WTC11 (cell line): ENCODE measurements around the gene SCG5. TPM values are rescaled to one million over a fixed set of nuclear protein-coding genes. Genes with fewer than 3 reads are reported as not detected.

Experiments
- ATAC-seq: fragments of 200-7000 bp; cut with Tn5 transposase; 2 replicates; pipeline ENCODE4 v1.10.0; 2021; ENCODE audit warnings: mild to moderate bottlenecking, moderate library complexity
- CTCF ChIA-PET: fragments of 300-600 bp; sonication (Branson Sonifier 250); formaldehyde crosslinking; loops from one replicate; lab custom pipeline; 2021; ENCODE audit warnings: antibody characterized with exemption; lab: Charles Lee
- POLR2A ChIA-PET: fragments of 350-600 bp; sonication (Branson Sonifier 250); formaldehyde crosslinking; loops from one replicate; lab custom pipeline; 2021; ENCODE audit warnings: antibody characterized with exemption; lab: Charles Lee
- DNase-seq: peaks from one replicate; pipeline ENCODE4 v3.0.0; 2021; ENCODE audit warnings: low spot score
- H3K27ac Mint-ChIP-seq: 2 replicates; pipeline ENCODE4 v1.8.0; 2021; ENCODE audit warnings: mixed read lengths
- H3K27me3 Mint-ChIP-seq: 2 replicates; pipeline ENCODE4 v1.8.0; 2021; ENCODE audit warnings: low read depth, mild to moderate bottlenecking, moderate library complexity, mixed read lengths
- H3K36me3 Mint-ChIP-seq: 2 replicates; pipeline ENCODE4 v1.8.0; 2021; ENCODE audit warnings: mixed read lengths
- H3K4me1 Mint-ChIP-seq: 2 replicates; pipeline ENCODE4 v1.8.0; 2022; ENCODE audit warnings: mixed read lengths
- H3K4me3 Mint-ChIP-seq: 2 replicates; pipeline ENCODE4 v1.8.0; 2021; ENCODE audit warnings: mild to moderate bottlenecking, moderate library complexity, mixed read lengths
- H3K9me3 Mint-ChIP-seq: 2 replicates; pipeline ENCODE4 v1.8.0; 2021; ENCODE audit warnings: mixed read lengths
- CREM ChIP-seq: sonication (generic); formaldehyde crosslinking; IDR thresholded peaks from 2 replicates; pipeline ENCODE4 v1.8.1; 2022; ENCODE audit warnings: mild to moderate bottlenecking, missing genetic modification reagents, moderate library complexity
- GABPB1 ChIP-seq: sonication (generic); formaldehyde crosslinking; IDR thresholded peaks from 2 replicates; pipeline ENCODE4 v1.8.1; 2023; ENCODE audit warnings: mild to moderate bottlenecking, missing genetic modification reagents
- IRF2 ChIP-seq: sonication (generic); formaldehyde crosslinking; IDR thresholded peaks from 2 replicates; pipeline ENCODE4 v1.8.0; 2022; ENCODE audit warnings: low read depth, missing genetic modification reagents, borderline replicate concordance
- JUN ChIP-seq: sonication (generic); formaldehyde crosslinking; IDR thresholded peaks from 2 replicates; pipeline ENCODE4 v1.8.0; 2023; ENCODE audit warnings: mild to moderate bottlenecking, missing genetic modification reagents
- KAT7 ChIP-seq: sonication (generic); formaldehyde crosslinking; IDR thresholded peaks from 2 replicates; pipeline ENCODE4 v1.8.1; 2023; ENCODE audit warnings: missing genetic modification reagents, mild to moderate bottlenecking, borderline replicate concordance
- MYBL2 ChIP-seq: sonication (generic); formaldehyde crosslinking; IDR thresholded peaks from 2 replicates; pipeline ENCODE4 v1.8.1; 2023; ENCODE audit warnings: mild to moderate bottlenecking, moderate library complexity, missing genetic modification reagents
- PRRX2 ChIP-seq: fragments of 250-450 bp; sonication (Bioruptor Pico); IDR thresholded peaks from 2 replicates; pipeline ENCODE4 v1.8.0; 2021; ENCODE audit warnings: mild to moderate bottlenecking
- TP53 ChIP-seq: sonication (generic); formaldehyde crosslinking; IDR thresholded peaks from 2 replicates; pipeline ENCODE4 v1.8.1; 2023; ENCODE audit warnings: mild to moderate bottlenecking, missing genetic modification reagents
- ZNF396 ChIP-seq: fragments of 250-450 bp; sonication (Bioruptor Pico); IDR thresholded peaks from 2 replicates; pipeline ENCODE4 v1.8.0; 2021; ENCODE audit warnings: mild to moderate bottlenecking, moderate library complexity, borderline replicate concordance
- ZNF416 ChIP-seq: fragments of 250-450 bp; sonication (Bioruptor Pico); IDR thresholded peaks from 2 replicates; pipeline ENCODE4 v1.9.0; 2021; ENCODE audit warnings: mild to moderate bottlenecking, inconsistent platforms
- total RNA-seq: library from RNA; stranded (reverse); gene quantifications from 3 replicates; pipeline ENCODE4 v1.2.3, GENCODE V29; 2021
- TF ChIP-seq, protein P1 (sequence below): sonication (generic); formaldehyde crosslinking; IDR thresholded peaks from 2 replicates; pipeline ENCODE4 v1.8.0; 2023; ENCODE audit warnings: missing genetic modification reagents, mild to moderate bottlenecking, borderline replicate concordance
- TF ChIP-seq, protein P2 (sequence below): fragments of 200-600 bp; IDR thresholded peaks from 2 replicates; pipeline ENCODE4 v1.8.0; 2022; ENCODE audit warnings: antibody characterized with exemption
- TF ChIP-seq, protein P3 (sequence below): sonication (generic); formaldehyde crosslinking; IDR thresholded peaks from 2 replicates; pipeline ENCODE4 v1.8.0; 2022; ENCODE audit warnings: missing genetic modification reagents
- TF ChIP-seq, protein P4 (sequence below): sonication (generic); formaldehyde crosslinking; IDR thresholded peaks from 2 replicates; pipeline ENCODE4 v1.8.1; 2022; ENCODE audit warnings: mild to moderate bottlenecking, moderate library complexity, missing genetic modification reagents
- TF ChIP-seq, protein P5 (sequence below): sonication (generic); formaldehyde crosslinking; IDR thresholded peaks from 2 replicates; pipeline ENCODE4 v1.8.0; 2023; ENCODE audit warnings: mild to moderate bottlenecking, missing genetic modification reagents
- TF ChIP-seq, protein P6 (sequence below): sonication (generic); formaldehyde crosslinking; conservative IDR thresholded peaks from 2 replicates; pipeline ENCODE4 v1.8.1; 2022; ENCODE audit warnings: mild to moderate bottlenecking, missing genetic modification reagents
- TF ChIP-seq, protein P7 (sequence below): sonication (generic); formaldehyde crosslinking; IDR thresholded peaks from 2 replicates; pipeline ENCODE4 v1.8.0; 2022; ENCODE audit warnings: mild to moderate bottlenecking, missing genetic modification reagents

The SCG5 gene
- total RNA-seq, 1 experiment from 2014 or later: 14.2 TPM

DNA sequence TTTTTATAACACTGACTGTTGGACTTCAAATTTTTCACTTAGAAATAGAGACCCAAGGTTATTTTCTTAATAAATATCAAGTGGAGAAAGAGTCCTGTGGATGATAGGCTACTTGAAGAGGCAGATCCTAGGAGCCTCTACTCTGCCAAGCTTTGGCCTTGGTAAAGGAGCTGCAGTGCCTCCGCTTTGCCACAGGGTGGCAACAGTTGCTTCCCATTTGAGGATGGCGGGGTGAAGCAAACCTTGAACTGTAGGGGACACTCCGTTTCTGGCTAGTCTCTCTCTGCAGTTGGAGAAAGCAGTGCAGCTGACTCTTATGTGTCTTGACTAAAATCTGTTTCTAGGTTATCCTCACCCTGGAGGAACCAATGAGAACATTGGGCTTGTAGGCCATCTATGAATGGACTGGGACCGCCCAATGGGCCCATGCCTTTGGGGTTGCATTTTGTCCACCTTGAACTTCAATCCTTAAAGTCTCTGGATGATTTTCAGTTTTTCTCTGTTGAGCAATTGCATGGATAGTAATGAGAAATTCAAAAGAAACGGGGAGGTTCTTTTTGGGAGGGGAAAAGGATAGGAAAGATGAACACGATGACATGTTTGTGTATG, 9.8 kb downstream of the SCG5 start:
- H3K4me1 Mint-ChIP-seq: peaks cover 29% of the 10 kb centered on the region
- peaks cover 4% of the 10 kb centered on the region; the same call in 1 of the 2 replicates for H3K36me3 Mint-ChIP-seq
- no peak overlapping the region for H3K27ac Mint-ChIP-seq
- TF ChIP-seq, protein P1, sequence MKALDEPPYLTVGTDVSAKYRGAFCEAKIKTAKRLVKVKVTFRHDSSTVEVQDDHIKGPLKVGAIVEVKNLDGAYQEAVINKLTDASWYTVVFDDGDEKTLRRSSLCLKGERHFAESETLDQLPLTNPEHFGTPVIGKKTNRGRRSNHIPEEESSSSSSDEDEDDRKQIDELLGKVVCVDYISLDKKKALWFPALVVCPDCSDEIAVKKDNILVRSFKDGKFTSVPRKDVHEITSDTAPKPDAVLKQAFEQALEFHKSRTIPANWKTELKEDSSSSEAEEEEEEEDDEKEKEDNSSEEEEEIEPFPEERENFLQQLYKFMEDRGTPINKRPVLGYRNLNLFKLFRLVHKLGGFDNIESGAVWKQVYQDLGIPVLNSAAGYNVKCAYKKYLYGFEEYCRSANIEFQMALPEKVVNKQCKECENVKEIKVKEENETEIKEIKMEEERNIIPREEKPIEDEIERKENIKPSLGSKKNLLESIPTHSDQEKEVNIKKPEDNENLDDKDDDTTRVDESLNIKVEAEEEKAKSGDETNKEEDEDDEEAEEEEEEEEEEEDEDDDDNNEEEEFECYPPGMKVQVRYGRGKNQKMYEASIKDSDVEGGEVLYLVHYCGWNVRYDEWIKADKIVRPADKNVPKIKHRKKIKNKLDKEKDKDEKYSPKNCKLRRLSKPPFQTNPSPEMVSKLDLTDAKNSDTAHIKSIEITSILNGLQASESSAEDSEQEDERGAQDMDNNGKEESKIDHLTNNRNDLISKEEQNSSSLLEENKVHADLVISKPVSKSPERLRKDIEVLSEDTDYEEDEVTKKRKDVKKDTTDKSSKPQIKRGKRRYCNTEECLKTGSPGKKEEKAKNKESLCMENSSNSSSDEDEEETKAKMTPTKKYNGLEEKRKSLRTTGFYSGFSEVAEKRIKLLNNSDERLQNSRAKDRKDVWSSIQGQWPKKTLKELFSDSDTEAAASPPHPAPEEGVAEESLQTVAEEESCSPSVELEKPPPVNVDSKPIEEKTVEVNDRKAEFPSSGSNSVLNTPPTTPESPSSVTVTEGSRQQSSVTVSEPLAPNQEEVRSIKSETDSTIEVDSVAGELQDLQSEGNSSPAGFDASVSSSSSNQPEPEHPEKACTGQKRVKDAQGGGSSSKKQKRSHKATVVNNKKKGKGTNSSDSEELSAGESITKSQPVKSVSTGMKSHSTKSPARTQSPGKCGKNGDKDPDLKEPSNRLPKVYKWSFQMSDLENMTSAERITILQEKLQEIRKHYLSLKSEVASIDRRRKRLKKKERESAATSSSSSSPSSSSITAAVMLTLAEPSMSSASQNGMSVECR: no peak
- TF ChIP-seq, protein P2, sequence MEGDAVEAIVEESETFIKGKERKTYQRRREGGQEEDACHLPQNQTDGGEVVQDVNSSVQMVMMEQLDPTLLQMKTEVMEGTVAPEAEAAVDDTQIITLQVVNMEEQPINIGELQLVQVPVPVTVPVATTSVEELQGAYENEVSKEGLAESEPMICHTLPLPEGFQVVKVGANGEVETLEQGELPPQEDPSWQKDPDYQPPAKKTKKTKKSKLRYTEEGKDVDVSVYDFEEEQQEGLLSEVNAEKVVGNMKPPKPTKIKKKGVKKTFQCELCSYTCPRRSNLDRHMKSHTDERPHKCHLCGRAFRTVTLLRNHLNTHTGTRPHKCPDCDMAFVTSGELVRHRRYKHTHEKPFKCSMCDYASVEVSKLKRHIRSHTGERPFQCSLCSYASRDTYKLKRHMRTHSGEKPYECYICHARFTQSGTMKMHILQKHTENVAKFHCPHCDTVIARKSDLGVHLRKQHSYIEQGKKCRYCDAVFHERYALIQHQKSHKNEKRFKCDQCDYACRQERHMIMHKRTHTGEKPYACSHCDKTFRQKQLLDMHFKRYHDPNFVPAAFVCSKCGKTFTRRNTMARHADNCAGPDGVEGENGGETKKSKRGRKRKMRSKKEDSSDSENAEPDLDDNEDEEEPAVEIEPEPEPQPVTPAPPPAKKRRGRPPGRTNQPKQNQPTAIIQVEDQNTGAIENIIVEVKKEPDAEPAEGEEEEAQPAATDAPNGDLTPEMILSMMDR: peak; percentile 87
- TF ChIP-seq KAT7 (CRISPR knock-in tag) (no peak), MYBL2 (CRISPR knock-in tag) (no peak), GABPB1 (no peak)
- TF ChIP-seq, protein P3, sequence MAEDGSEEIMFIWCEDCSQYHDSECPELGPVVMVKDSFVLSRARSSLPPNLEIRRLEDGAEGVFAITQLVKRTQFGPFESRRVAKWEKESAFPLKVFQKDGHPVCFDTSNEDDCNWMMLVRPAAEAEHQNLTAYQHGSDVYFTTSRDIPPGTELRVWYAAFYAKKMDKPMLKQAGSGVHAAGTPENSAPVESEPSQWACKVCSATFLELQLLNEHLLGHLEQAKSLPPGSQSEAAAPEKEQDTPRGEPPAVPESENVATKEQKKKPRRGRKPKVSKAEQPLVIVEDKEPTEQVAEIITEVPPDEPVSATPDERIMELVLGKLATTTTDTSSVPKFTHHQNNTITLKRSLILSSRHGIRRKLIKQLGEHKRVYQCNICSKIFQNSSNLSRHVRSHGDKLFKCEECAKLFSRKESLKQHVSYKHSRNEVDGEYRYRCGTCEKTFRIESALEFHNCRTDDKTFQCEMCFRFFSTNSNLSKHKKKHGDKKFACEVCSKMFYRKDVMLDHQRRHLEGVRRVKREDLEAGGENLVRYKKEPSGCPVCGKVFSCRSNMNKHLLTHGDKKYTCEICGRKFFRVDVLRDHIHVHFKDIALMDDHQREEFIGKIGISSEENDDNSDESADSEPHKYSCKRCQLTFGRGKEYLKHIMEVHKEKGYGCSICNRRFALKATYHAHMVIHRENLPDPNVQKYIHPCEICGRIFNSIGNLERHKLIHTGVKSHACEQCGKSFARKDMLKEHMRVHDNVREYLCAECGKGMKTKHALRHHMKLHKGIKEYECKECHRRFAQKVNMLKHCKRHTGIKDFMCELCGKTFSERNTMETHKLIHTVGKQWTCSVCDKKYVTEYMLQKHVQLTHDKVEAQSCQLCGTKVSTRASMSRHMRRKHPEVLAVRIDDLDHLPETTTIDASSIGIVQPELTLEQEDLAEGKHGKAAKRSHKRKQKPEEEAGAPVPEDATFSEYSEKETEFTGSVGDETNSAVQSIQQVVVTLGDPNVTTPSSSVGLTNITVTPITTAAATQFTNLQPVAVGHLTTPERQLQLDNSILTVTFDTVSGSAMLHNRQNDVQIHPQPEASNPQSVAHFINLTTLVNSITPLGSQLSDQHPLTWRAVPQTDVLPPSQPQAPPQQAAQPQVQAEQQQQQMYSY: no peak
- ChIA-PET CTCF (interaction anchor here (0.6 to 3.3 kb wide), 22 partner anchors 9 to 543 kb away, joined by 3 to 35 read pairs (median 4); partner anchors contain the start of genes FMN1 and SCG5), POLR2A (no interaction called here)
- H3K9me3 Mint-ChIP-seq: no peaks in the 10 kb centered on the region
- DNase-seq: peak; percentile 70
- peak; percentile 89 for ATAC-seq
- no peaks in the 10 kb centered on the region for H3K27me3 Mint-ChIP-seq
- H3K4me3 Mint-ChIP-seq: no peak overlapping the region

DNA sequence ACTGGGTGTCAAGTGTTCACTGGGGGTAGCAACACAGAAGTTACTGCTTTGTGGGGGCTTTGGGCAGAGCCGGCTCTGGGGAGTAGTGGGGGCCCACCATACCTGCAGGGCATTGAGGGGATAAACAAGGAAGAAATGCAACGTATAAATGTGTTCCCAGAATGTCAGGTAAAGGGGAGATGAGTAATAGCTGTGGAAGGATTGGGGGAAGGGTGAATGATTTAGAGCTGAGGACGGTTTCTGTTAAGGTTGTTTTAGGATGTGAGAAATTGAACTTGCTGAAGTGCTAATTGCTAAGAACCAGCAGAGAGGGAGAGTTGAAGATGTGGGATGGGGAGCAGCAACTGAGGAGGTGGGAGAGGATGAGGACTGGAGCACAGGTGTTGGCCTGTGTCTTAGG, 10.7 kb downstream of the SCG5 start:
- Mint-ChIP-seq H3K4me3 (no peak overlapping the region), H3K27me3 (no peaks in the 10 kb centered on the region), H3K27ac (no peak overlapping the region), H3K4me1 (peaks cover 29% of the 10 kb centered on the region), H3K36me3 (peaks cover 4% of the 10 kb centered on the region; the same call in 1 of the 2 replicates), H3K9me3 (no peaks in the 10 kb centered on the region)
- POLR2A ChIA-PET: no interaction called here
- ATAC-seq (no peak), DNase-seq (no peak)
- CTCF ChIA-PET: interaction anchor here (0.7 to 2.5 kb wide), 4 partner anchors 11 to 341 kb away, joined by 3 to 17 read pairs (median 4); no protein-coding TSS in a partner anchor
- TF ChIP-seq, protein P4, sequence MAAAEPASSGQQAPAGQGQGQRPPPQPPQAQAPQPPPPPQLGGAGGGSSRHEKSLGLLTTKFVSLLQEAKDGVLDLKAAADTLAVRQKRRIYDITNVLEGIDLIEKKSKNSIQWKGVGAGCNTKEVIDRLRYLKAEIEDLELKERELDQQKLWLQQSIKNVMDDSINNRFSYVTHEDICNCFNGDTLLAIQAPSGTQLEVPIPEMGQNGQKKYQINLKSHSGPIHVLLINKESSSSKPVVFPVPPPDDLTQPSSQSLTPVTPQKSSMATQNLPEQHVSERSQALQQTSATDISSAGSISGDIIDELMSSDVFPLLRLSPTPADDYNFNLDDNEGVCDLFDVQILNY (CRISPR knock-in tag): no peak
- TF ChIP-seq ZNF396 (CRISPR knock-in tag): no peak
- TF ChIP-seq, protein P5, sequence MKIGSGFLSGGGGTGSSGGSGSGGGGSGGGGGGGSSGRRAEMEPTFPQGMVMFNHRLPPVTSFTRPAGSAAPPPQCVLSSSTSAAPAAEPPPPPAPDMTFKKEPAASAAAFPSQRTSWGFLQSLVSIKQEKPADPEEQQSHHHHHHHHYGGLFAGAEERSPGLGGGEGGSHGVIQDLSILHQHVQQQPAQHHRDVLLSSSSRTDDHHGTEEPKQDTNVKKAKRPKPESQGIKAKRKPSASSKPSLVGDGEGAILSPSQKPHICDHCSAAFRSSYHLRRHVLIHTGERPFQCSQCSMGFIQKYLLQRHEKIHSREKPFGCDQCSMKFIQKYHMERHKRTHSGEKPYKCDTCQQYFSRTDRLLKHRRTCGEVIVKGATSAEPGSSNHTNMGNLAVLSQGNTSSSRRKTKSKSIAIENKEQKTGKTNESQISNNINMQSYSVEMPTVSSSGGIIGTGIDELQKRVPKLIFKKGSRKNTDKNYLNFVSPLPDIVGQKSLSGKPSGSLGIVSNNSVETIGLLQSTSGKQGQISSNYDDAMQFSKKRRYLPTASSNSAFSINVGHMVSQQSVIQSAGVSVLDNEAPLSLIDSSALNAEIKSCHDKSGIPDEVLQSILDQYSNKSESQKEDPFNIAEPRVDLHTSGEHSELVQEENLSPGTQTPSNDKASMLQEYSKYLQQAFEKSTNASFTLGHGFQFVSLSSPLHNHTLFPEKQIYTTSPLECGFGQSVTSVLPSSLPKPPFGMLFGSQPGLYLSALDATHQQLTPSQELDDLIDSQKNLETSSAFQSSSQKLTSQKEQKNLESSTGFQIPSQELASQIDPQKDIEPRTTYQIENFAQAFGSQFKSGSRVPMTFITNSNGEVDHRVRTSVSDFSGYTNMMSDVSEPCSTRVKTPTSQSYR (CRISPR knock-in tag): no peak
- TF ChIP-seq, protein P6, sequence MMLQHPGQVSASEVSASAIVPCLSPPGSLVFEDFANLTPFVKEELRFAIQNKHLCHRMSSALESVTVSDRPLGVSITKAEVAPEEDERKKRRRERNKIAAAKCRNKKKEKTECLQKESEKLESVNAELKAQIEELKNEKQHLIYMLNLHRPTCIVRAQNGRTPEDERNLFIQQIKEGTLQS: no peak
- TF ChIP-seq ZNF416 (CRISPR knock-in tag): no peak
- TF ChIP-seq, protein P7, sequence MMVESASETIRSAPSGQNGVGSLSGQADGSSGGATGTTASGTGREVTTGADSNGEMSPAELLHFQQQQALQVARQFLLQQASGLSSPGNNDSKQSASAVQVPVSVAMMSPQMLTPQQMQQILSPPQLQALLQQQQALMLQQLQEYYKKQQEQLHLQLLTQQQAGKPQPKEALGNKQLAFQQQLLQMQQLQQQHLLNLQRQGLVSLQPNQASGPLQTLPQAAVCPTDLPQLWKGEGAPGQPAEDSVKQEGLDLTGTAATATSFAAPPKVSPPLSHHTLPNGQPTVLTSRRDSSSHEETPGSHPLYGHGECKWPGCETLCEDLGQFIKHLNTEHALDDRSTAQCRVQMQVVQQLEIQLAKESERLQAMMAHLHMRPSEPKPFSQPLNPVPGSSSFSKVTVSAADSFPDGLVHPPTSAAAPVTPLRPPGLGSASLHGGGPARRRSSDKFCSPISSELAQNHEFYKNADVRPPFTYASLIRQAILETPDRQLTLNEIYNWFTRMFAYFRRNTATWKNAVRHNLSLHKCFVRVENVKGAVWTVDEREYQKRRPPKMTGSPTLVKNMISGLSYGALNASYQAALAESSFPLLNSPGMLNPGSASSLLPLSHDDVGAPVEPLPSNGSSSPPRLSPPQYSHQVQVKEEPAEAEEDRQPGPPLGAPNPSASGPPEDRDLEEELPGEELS: no peak
- TF ChIP-seq CREM (CRISPR knock-in tag): no peak
- TF ChIP-seq JUN: no peak
- no peak for TF ChIP-seq IRF2 (CRISPR knock-in tag)
- no peak for TF ChIP-seq TP53 (CRISPR knock-in tag)
- no peak for TF ChIP-seq PRRX2
